Measurements from ENCODE around the gene PDAP1.
"Not testable (repeated sequence)": the region's sequence is repeated elsewhere in the genome, so short reads cannot be mapped to it uniquely, and the experiment has no call there.

PDAP1 gene

GRCh38 chr7:99420986-99421385 lies 12.6 kb upstream of the PDAP1 start:
- H3K27me3 ChIP-seq (ENCODE audit: control insufficient read depth, insufficient read depth, low read length): no peaks in the 10 kb centered on the region
- H3K4me3 ChIP-seq (ENCODE audit: low read length): no peak overlapping the region
- H3K9ac ChIP-seq (ENCODE audit: low read length): no peak overlapping the region
- H3K36me3 ChIP-seq (ENCODE audit: control insufficient read depth, insufficient read depth, low read length): peaks cover 17% of the 10 kb centered on the region
- no peaks in the 10 kb centered on the region for H3K4me1 ChIP-seq (ENCODE audit: control insufficient read depth, insufficient read depth, low read length)
- H3K9me3 ChIP-seq (ENCODE audit: control insufficient read depth, low read length): no peaks in the 10 kb centered on the region

- Histone ChIP-seq H3K4me1 (ENCODE audit: control insufficient read depth, insufficient read depth, low read length) (no peaks in the 10 kb centered on the region), H3K27me3 (ENCODE audit: control insufficient read depth, insufficient read depth, low read length) (no peaks in the 10 kb centered on the region), H3K9me3 (ENCODE audit: control insufficient read depth, low read length) (no peaks in the 10 kb centered on the region), H3K36me3 (ENCODE audit: control insufficient read depth, insufficient read depth, low read length) (peaks cover 17% of the 10 kb centered on the region), H3K4me3 (ENCODE audit: low read length) (no peak overlapping the region), H3K9ac (ENCODE audit: low read length) (no peak overlapping the region)
These were observed 11.8 kb upstream of the PDAP1 start for GRCh38 chr7:99420213-99420612.

- no peak overlapping the region for H3K9ac ChIP-seq (ENCODE audit: low read length)
These were observed 11.1 kb upstream of the PDAP1 start for GRCh38 chr7:99419323-99420021.

GRCh38 chr7:99418260-99418659 lies 9.9 kb upstream of the PDAP1 start:
- H3K9ac ChIP-seq (ENCODE audit: low read length): no peak overlapping the region
- no peaks in the 10 kb centered on the region for H3K4me1 ChIP-seq (ENCODE audit: control insufficient read depth, insufficient read depth, low read length)
- H3K36me3 ChIP-seq (ENCODE audit: control insufficient read depth, insufficient read depth, low read length): peaks cover 8% of the 10 kb centered on the region

More at GRCh38 chr7:99419323-99420021, 11.1 kb upstream of the PDAP1 start:
- no peaks in the 10 kb centered on the region for H3K27me3 ChIP-seq (ENCODE audit: control insufficient read depth, insufficient read depth, low read length)
- peaks cover 14% of the 10 kb centered on the region for H3K36me3 ChIP-seq (ENCODE audit: control insufficient read depth, insufficient read depth, low read length)
- H3K4me1 ChIP-seq (ENCODE audit: control insufficient read depth, insufficient read depth, low read length): no peaks in the 10 kb centered on the region
- no peak overlapping the region for H3K4me3 ChIP-seq (ENCODE audit: low read length)
- no peaks in the 10 kb centered on the region for H3K9me3 ChIP-seq (ENCODE audit: control insufficient read depth, low read length)

GRCh38 chr7:99415513-99416127 lies 7.2 kb upstream of the PDAP1 start:
- H3K9me3 ChIP-seq (ENCODE audit: control insufficient read depth, low read length); H3K9ac ChIP-seq (ENCODE audit: low read length); H3K4me1 ChIP-seq (ENCODE audit: control insufficient read depth, insufficient read depth, low read length); H3K4me3 ChIP-seq (ENCODE audit: low read length); H3K36me3 ChIP-seq (ENCODE audit: control insufficient read depth, insufficient read depth, low read length); H3K27me3 ChIP-seq (ENCODE audit: control insufficient read depth, insufficient read depth, low read length): not testable (repeated sequence)

More at GRCh38 chr7:99418260-99418659, 9.9 kb upstream of the PDAP1 start:
- H3K9me3 ChIP-seq (ENCODE audit: control insufficient read depth, low read length): no peaks in the 10 kb centered on the region
- H3K27me3 ChIP-seq (ENCODE audit: control insufficient read depth, insufficient read depth, low read length): no peaks in the 10 kb centered on the region
- H3K4me3 ChIP-seq (ENCODE audit: low read length): no peak overlapping the region

GRCh38 chr7:99410635-99411034 lies 2.2 kb upstream of the PDAP1 start:
- Histone ChIP-seq H3K36me3 (ENCODE audit: control insufficient read depth, insufficient read depth, low read length) (no peaks in the 10 kb centered on the region), H3K9ac (ENCODE audit: low read length) (no peak overlapping the region), H3K27me3 (ENCODE audit: control insufficient read depth, insufficient read depth, low read length) (no peaks in the 10 kb centered on the region), H3K9me3 (ENCODE audit: control insufficient read depth, low read length) (no peaks in the 10 kb centered on the region), H3K4me1 (ENCODE audit: control insufficient read depth, insufficient read depth, low read length) (peaks cover 24% of the 10 kb centered on the region), H3K4me3 (ENCODE audit: low read length) (no peak overlapping the region)

- H3K9ac ChIP-seq (ENCODE audit: low read length): peak overlapping the region; percentile 93
- H3K27me3 ChIP-seq (ENCODE audit: control insufficient read depth, insufficient read depth, low read length): no peaks in the 10 kb centered on the region
- peaks cover 24% of the 10 kb centered on the region for H3K4me1 ChIP-seq (ENCODE audit: control insufficient read depth, insufficient read depth, low read length)
- H3K9me3 ChIP-seq (ENCODE audit: control insufficient read depth, low read length): no peaks in the 10 kb centered on the region
- H3K36me3 ChIP-seq (ENCODE audit: control insufficient read depth, insufficient read depth, low read length): no peaks in the 10 kb centered on the region
- H3K4me3 ChIP-seq (ENCODE audit: low read length): peak overlapping the region; percentile 97
These were observed 1.4 kb upstream of the PDAP1 start for GRCh38 chr7:99409806-99410205.

- Histone ChIP-seq H3K9me3 (ENCODE audit: control insufficient read depth, low read length) (no peaks in the 10 kb centered on the region), H3K4me3 (ENCODE audit: low read length) (peak overlapping the region; percentile 97), H3K36me3 (ENCODE audit: control insufficient read depth, insufficient read depth, low read length) (no peaks in the 10 kb centered on the region), H3K4me1 (ENCODE audit: control insufficient read depth, insufficient read depth, low read length) (peaks cover 24% of the 10 kb centered on the region), H3K9ac (ENCODE audit: low read length) (peak overlapping the region; percentile 93), H3K27me3 (ENCODE audit: control insufficient read depth, insufficient read depth, low read length) (no peaks in the 10 kb centered on the region)
These were observed 785 bp upstream of the PDAP1 start for GRCh38 chr7:99409192-99409572.

GRCh38 chr7:99407872-99408378 lies 472 bp downstream of the PDAP1 start:
- Histone ChIP-seq H3K4me3 (ENCODE audit: low read length) (peak overlapping the region; percentile 97), H3K9me3 (ENCODE audit: control insufficient read depth, low read length) (no peaks in the 10 kb centered on the region), H3K27me3 (ENCODE audit: control insufficient read depth, insufficient read depth, low read length) (no peaks in the 10 kb centered on the region), H3K4me1 (ENCODE audit: control insufficient read depth, insufficient read depth, low read length) (peaks cover 24% of the 10 kb centered on the region), H3K36me3 (ENCODE audit: control insufficient read depth, insufficient read depth, low read length) (no peaks in the 10 kb centered on the region), H3K9ac (ENCODE audit: low read length) (peak overlapping the region; percentile 93)

- no peaks in the 10 kb centered on the region for H3K36me3 ChIP-seq (ENCODE audit: control insufficient read depth, insufficient read depth, low read length)
- H3K9ac ChIP-seq (ENCODE audit: low read length): peak overlapping the region; percentile 7
- no peak overlapping the region for H3K4me3 ChIP-seq (ENCODE audit: low read length)
- H3K27me3 ChIP-seq (ENCODE audit: control insufficient read depth, insufficient read depth, low read length): no peaks in the 10 kb centered on the region
- H3K4me1 ChIP-seq (ENCODE audit: control insufficient read depth, insufficient read depth, low read length): peaks cover 24% of the 10 kb centered on the region
- no peaks in the 10 kb centered on the region for H3K9me3 ChIP-seq (ENCODE audit: control insufficient read depth, low read length)
These were observed 1.8 kb downstream of the PDAP1 start for GRCh38 chr7:99406557-99406956.

GRCh38 chr7:99404977-99405320 lies 3.4 kb downstream of the PDAP1 start:
- Histone ChIP-seq H3K36me3 (ENCODE audit: control insufficient read depth, insufficient read depth, low read length) (peaks cover 5% of the 10 kb centered on the region), H3K4me1 (ENCODE audit: control insufficient read depth, insufficient read depth, low read length) (peaks cover 22% of the 10 kb centered on the region), H3K9ac (ENCODE audit: low read length) (no peak overlapping the region), H3K9me3 (ENCODE audit: control insufficient read depth, low read length) (no peaks in the 10 kb centered on the region), H3K4me3 (ENCODE audit: low read length) (no peak overlapping the region), H3K27me3 (ENCODE audit: control insufficient read depth, insufficient read depth, low read length) (no peaks in the 10 kb centered on the region)

GRCh38 chr7:99404235-99404976 lies 4.0 kb downstream of the PDAP1 start:
- Histone ChIP-seq H3K9me3 (ENCODE audit: control insufficient read depth, low read length) (no peaks in the 10 kb centered on the region), H3K36me3 (ENCODE audit: control insufficient read depth, insufficient read depth, low read length) (peaks cover 8% of the 10 kb centered on the region), H3K9ac (ENCODE audit: low read length) (no peak overlapping the region), H3K4me1 (ENCODE audit: control insufficient read depth, insufficient read depth, low read length) (peaks cover 17% of the 10 kb centered on the region), H3K4me3 (ENCODE audit: low read length) (no peak overlapping the region), H3K27me3 (ENCODE audit: control insufficient read depth, insufficient read depth, low read length) (no peaks in the 10 kb centered on the region)

Data from mucosa of stomach (tissue), 1 donor.